ENCODE data around the gene CEP170.
"Not testable (repeated sequence)": the region's sequence is repeated elsewhere in the genome, so short reads cannot be mapped to it uniquely, and the experiment has no call there.

DNA sequence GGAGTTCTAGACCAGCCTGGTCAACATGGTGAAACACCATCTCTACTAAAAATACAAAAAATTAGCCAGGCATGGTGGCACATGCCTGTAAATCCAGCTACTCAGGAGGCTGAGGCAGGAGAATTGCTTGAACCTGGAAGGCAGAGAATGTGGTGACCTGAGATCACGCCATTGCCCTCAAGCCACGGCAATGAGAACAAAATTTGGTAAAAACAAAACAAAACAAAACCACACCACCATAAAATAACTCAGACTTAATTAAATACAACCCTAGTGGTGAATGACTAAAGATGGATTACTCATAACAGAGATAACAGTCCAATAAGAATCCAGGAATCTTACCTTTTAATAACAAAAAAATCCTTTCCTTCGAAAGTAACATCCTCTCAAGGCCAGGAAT lies 167.7 kb downstream of the CEP170 start:
- TF ChIP-seq, protein P1, sequence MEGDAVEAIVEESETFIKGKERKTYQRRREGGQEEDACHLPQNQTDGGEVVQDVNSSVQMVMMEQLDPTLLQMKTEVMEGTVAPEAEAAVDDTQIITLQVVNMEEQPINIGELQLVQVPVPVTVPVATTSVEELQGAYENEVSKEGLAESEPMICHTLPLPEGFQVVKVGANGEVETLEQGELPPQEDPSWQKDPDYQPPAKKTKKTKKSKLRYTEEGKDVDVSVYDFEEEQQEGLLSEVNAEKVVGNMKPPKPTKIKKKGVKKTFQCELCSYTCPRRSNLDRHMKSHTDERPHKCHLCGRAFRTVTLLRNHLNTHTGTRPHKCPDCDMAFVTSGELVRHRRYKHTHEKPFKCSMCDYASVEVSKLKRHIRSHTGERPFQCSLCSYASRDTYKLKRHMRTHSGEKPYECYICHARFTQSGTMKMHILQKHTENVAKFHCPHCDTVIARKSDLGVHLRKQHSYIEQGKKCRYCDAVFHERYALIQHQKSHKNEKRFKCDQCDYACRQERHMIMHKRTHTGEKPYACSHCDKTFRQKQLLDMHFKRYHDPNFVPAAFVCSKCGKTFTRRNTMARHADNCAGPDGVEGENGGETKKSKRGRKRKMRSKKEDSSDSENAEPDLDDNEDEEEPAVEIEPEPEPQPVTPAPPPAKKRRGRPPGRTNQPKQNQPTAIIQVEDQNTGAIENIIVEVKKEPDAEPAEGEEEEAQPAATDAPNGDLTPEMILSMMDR (IDR thresholded peaks at IDR 0.05; ENCODE audit: low read depth, low read length): not testable (repeated sequence)
- not testable (repeated sequence) for TF ChIP-seq EZH2phosphoT487 (IDR thresholded peaks at IDR 0.05; ENCODE audit: low read depth)
